Endothelial cell (in vitro differentiated cells): ENCODE data around the gene PLD4. TPM values are rescaled to one million over a fixed set of nuclear protein-coding genes. Genes with fewer than 3 reads are reported as not detected.
"Not testable (repeated sequence)": the region's sequence is repeated elsewhere in the genome, so short reads cannot be mapped to it uniquely, and the experiment has no call there.

ENCODE experiments used
- DNase-seq: peaks from one replicate; pipeline ENCODE4 v3.0.0; 2021; ENCODE audit warnings: low spot score
- H3K27ac Mint-ChIP-seq: one replicate; pipeline ENCODE4 v1.8.0; 2021; ENCODE audit warnings: mixed read lengths, inconsistent platforms; ENCODE audit not compliant: unreplicated experiment
- H3K27me3 Mint-ChIP-seq: one replicate; pipeline ENCODE4 v1.8.0; 2021; ENCODE audit warnings: mild to moderate bottlenecking, moderate library complexity, mixed read lengths, inconsistent platforms; ENCODE audit not compliant: unreplicated experiment
- H3K36me3 Mint-ChIP-seq: one replicate; pipeline ENCODE4 v1.8.0; 2021; ENCODE audit warnings: mild to moderate bottlenecking, low read depth, mixed read lengths, inconsistent platforms; ENCODE audit not compliant: unreplicated experiment
- H3K4me1 Mint-ChIP-seq: one replicate; pipeline ENCODE4 v1.8.0; 2021; ENCODE audit warnings: mild to moderate bottlenecking, mixed read lengths, inconsistent platforms; ENCODE audit not compliant: unreplicated experiment
- H3K4me3 Mint-ChIP-seq: one replicate; pipeline ENCODE4 v1.8.0; 2021; ENCODE audit warnings: mild to moderate bottlenecking, mixed read lengths, inconsistent platforms; ENCODE audit not compliant: unreplicated experiment
- H3K9me3 Mint-ChIP-seq: one replicate; pipeline ENCODE4 v1.8.0; 2021; ENCODE audit warnings: mixed read lengths, inconsistent platforms; ENCODE audit not compliant: unreplicated experiment
- CTCF ChIP-seq: fragments of 200-600 bp; sonication (generic); IDR thresholded peaks from one replicate; pipeline ENCODE4 v1.5.0; 2021; ENCODE audit warnings: antibody characterized with exemption; ENCODE audit not compliant: unreplicated experiment
- total RNA-seq: library from RNA; stranded (reverse); fragmentation: NEBNext Ultra II Directional; extraction: Animal tissue kit (Norgen Biotek cat#: 25700); gene quantifications from one replicate; pipeline ENCODE4 v1.2.1, GENCODE V29; 2021; ENCODE audit not compliant: unreplicated experiment

PLD4 gene
- total RNA-seq, 1 donor from 2014 or later = 1.3 TPM

GRCh38 chr14:104908303-104908702, 16.4 kb upstream of the PLD4 start:
- H3K36me3 Mint-ChIP-seq = no peaks in the 10 kb centered on the region
- H3K27me3 Mint-ChIP-seq = peaks cover 8% of the 10 kb centered on the region
- H3K9me3 Mint-ChIP-seq = no peaks in the 10 kb centered on the region
- peaks cover 5% of the 10 kb centered on the region for H3K4me1 Mint-ChIP-seq
- no peak for DNase-seq
- no peak overlapping the region for H3K4me3 Mint-ChIP-seq
- H3K27ac Mint-ChIP-seq = no peak overlapping the region
- TF ChIP-seq CTCF = no peak

DNA sequence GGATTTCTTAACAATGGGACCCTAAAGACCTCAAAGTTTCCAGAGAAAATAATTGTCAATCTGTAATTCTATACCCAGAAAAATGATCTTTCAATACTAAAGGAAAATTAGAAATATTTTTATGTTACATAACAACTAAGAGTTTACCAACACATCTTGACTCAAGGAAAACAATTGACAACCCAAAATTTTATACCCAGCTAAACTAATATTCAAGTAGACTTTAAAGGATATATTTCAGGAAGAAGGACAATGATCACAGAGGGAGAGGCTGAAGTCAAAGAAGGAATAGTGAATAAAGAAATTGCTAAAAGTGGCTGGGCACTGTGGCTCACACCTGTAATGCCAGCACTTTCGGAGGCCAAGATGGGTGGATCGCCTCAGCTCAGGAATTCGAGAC, 12.6 kb upstream of the PLD4 start:
- Mint-ChIP-seq H3K9me3 (no peaks in the 10 kb centered on the region), H3K36me3 (no peaks in the 10 kb centered on the region), H3K4me1 (no peaks in the 10 kb centered on the region), H3K27me3 (peaks cover 5% of the 10 kb centered on the region), H3K4me3 (no peak overlapping the region), H3K27ac (no peak overlapping the region)
- DNase-seq = no peak
- TF ChIP-seq CTCF = no peak

GRCh38 chr14:104913435-104913834, 11.2 kb upstream of the PLD4 start:
- Mint-ChIP-seq H3K9me3 (no peaks in the 10 kb centered on the region), H3K4me1 (no peaks in the 10 kb centered on the region), H3K4me3 (no peak overlapping the region), H3K27ac (no peak overlapping the region), H3K27me3 (no peaks in the 10 kb centered on the region), H3K36me3 (no peaks in the 10 kb centered on the region)
- no peak for DNase-seq
- TF ChIP-seq CTCF = no peak

GRCh38 chr14:104917116-104917515, 7.6 kb upstream of the PLD4 start:
- TF ChIP-seq CTCF = no peak
- H3K4me1 Mint-ChIP-seq = no peaks in the 10 kb centered on the region
- no peaks in the 10 kb centered on the region for H3K9me3 Mint-ChIP-seq
- H3K27me3 Mint-ChIP-seq = no peaks in the 10 kb centered on the region
- H3K27ac Mint-ChIP-seq = no peak overlapping the region
- no peak overlapping the region for H3K4me3 Mint-ChIP-seq
- no peaks in the 10 kb centered on the region for H3K36me3 Mint-ChIP-seq
- DNase-seq = no peak

- Mint-ChIP-seq H3K9me3 (no peaks in the 10 kb centered on the region), H3K4me3 (no peak overlapping the region), H3K4me1 (no peaks in the 10 kb centered on the region), H3K27me3 (no peaks in the 10 kb centered on the region), H3K27ac (no peak overlapping the region), H3K36me3 (no peaks in the 10 kb centered on the region)
- no peak for DNase-seq
- TF ChIP-seq CTCF = no peak
Measured at GRCh38 chr14:104917993-104918392, 6.7 kb upstream of the PLD4 start.

DNA sequence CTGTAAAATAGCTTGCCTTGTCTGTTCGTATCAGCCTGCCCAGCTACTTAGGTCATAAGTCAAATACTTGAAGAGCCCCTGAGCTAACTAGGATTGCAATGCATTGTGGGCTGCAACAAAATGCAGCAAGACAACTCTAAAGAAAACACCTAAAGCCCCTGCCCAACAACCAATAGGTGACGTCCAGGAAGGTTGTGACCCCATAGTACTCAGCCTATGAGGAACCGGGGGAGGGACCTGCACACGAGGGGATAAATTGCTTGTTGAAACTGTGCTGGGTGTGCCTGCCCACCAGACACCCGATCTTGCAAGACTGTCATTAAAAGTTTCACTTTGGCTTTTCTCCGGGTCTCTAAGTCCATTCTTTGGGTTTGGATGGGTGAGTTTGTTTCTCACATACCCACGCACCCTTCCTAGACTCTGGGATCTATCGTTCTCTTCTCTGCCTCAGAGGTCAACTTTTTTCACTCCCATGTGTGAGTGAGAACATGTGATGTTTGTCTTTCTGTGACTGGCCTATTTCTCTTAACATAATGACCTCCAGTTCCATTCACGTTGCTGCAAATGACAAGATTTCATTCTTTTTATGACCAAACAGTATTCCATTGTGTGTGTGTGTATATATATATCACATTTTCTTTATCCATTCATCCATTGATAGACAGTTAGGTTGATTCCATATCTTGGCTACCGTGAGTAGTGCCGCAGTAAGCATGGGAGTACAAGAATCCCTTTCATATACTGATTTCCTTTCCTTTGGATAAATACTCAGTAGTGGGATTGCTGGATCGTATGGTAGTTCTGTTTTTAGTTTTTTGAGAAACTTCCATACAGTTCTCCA, 5.3 kb upstream of the PLD4 start:
- not testable (repeated sequence) for H3K36me3 Mint-ChIP-seq, H3K4me1 Mint-ChIP-seq, DNase-seq, H3K9me3 Mint-ChIP-seq, H3K27me3 Mint-ChIP-seq, H3K4me3 Mint-ChIP-seq, H3K27ac Mint-ChIP-seq
